ENCODE measurements around the gene TMEM145. TPM values are rescaled to one million over a fixed set of nuclear protein-coding genes. Genes with fewer than 3 reads are reported as not detected.
"Not testable (repeated sequence)": the region's sequence is repeated elsewhere in the genome, so short reads cannot be mapped to it uniquely, and the experiment has no call there.

Gene TMEM145
- total RNA-seq, 1 experiment from 2014 or later = 1.5 TPM

DNA sequence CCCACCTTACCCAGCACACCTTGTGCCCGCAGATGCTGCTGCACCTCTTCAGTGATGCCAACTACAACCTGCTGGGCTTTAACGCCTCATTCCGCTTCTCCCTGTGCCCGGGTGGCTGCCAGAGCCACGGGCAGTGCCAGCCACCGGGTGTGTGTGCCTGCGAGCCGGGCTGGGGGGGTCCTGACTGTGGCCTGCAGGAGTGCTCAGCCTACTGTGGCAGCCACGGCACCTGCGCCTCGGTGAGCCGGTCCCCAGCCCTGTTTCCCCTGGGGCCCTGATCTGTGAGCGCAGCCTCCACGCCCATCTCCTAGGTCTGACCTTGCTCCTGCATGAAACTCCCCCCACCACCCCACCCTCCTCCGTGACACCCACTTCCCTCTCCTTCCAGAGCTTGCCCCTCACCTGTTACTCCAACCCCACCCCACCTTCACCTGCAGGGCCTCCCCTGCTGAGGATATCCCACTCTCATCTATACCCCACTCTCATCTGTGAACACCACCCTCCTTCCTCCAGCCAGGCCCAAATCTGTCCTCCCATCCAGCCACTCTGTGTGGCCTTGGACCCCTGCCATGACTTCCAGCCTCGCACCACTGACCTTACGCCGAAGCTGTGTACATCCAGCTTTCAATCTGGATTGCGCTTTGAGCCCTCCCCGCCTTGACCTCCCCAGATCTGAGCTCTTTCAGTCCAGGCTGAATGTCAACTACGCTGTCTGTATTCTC lies 21.0 kb downstream of the TMEM145 start:
- Mint-ChIP-seq H3K4me3 (ENCODE audit: low read depth, unreplicated experiment) (no peak overlapping the region), H3K4me1 (ENCODE audit: low read depth, unreplicated experiment) (no peaks in the 10 kb centered on the region), H3K9me3 (ENCODE audit: low read depth, unreplicated experiment) (no peaks in the 10 kb centered on the region), H3K27ac (ENCODE audit: unreplicated experiment) (no peak overlapping the region), H3K36me3 (ENCODE audit: insufficient read depth, unreplicated experiment) (no peaks in the 10 kb centered on the region), H3K27me3 (ENCODE audit: unreplicated experiment) (no peaks in the 10 kb centered on the region)
- TF ChIP-seq, protein P1, sequence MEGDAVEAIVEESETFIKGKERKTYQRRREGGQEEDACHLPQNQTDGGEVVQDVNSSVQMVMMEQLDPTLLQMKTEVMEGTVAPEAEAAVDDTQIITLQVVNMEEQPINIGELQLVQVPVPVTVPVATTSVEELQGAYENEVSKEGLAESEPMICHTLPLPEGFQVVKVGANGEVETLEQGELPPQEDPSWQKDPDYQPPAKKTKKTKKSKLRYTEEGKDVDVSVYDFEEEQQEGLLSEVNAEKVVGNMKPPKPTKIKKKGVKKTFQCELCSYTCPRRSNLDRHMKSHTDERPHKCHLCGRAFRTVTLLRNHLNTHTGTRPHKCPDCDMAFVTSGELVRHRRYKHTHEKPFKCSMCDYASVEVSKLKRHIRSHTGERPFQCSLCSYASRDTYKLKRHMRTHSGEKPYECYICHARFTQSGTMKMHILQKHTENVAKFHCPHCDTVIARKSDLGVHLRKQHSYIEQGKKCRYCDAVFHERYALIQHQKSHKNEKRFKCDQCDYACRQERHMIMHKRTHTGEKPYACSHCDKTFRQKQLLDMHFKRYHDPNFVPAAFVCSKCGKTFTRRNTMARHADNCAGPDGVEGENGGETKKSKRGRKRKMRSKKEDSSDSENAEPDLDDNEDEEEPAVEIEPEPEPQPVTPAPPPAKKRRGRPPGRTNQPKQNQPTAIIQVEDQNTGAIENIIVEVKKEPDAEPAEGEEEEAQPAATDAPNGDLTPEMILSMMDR (IDR thresholded peaks at IDR 0.05; ENCODE audit: unreplicated experiment) = no peak
- CTCF ChIA-PET = no interaction called here
- BruUV-seq (replicated peaks) = no TSS peak
- intact Hi-C loops (cut with micrococcal nuclease; ENCODE audit: unreplicated experiment) = no loop called here
- no peak for DNase-seq

DNA sequence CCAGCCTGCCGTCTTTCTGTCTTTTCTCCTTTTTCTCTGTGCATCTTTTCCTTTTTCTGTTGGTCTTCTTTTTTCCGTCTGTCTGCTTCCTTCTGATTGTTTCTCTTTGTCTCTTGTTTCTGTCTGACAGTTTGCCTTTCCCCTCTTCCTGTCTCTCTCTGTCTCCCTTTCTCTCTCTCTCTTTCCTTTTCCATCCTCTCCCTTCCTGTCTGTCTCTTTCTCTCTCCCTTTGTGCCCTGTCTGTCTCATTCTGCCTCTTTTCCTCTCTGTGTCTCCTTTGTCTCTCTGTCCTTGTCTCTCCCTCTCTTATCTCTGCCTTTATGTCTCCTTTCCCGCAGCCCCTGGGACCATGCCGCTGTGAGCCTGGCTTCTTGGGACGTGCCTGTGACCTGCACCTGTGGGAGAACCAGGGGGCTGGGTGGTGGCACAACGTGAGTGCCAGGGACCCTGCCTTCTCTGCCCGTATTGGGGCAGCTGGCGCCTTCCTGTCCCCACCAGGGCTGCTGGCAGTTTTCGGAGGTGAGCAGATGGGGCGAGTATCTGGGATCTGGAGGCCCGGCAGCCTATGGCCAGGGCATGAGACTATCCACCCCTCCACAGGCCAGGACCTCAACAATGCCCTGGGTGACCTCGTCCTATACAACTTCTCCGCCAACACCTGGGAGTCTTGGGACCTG lies 21.7 kb downstream of the TMEM145 start:
- intact Hi-C loops (cut with micrococcal nuclease; ENCODE audit: unreplicated experiment) = no loop called here
- H3K4me1 Mint-ChIP-seq (ENCODE audit: low read depth, unreplicated experiment) = no peaks in the 10 kb centered on the region
- H3K27ac Mint-ChIP-seq (ENCODE audit: unreplicated experiment) = no peak overlapping the region
- no peak overlapping the region for H3K4me3 Mint-ChIP-seq (ENCODE audit: low read depth, unreplicated experiment)
- CTCF ChIA-PET = no interaction called here
- H3K36me3 Mint-ChIP-seq (ENCODE audit: insufficient read depth, unreplicated experiment) = no peaks in the 10 kb centered on the region
- no peak for DNase-seq
- TF ChIP-seq, protein P1 (IDR thresholded peaks at IDR 0.05; ENCODE audit: unreplicated experiment) = no peak
- no TSS peak for BruUV-seq (replicated peaks)
- no peaks in the 10 kb centered on the region for H3K9me3 Mint-ChIP-seq (ENCODE audit: low read depth, unreplicated experiment)
- H3K27me3 Mint-ChIP-seq (ENCODE audit: unreplicated experiment) = no peaks in the 10 kb centered on the region

DNA sequence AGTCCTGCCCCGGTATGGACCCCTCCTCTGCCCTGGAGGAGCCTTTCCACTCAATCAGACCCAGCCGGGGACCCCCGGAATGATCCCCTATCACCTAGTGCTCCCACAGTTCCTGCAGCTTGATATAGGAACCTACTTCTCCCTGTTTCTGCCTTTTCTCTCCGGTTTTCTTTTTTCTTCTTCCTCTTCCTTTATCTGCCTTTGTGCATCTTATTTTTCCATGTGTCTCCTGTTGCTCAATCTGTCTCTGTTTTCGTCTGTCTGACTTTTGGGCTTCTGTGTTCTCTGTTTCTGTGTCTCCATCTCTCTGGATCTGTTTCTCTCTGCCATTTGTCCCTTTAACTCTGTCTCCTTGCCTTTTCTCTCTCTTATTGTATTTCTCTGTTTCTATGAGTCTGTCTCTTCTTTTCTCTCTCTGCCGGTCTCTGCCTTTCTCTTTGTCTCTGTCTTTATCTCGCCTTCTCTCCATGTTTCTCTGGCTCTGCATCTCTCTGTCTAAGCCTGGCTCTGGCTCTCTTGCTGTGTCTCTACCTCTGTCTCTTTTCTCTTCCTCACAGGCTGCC lies 22.3 kb downstream of the TMEM145 start:
- Mint-ChIP-seq H3K27me3 (ENCODE audit: unreplicated experiment) (no peaks in the 10 kb centered on the region), H3K4me3 (ENCODE audit: low read depth, unreplicated experiment) (no peak overlapping the region), H3K27ac (ENCODE audit: unreplicated experiment) (no peak overlapping the region), H3K4me1 (ENCODE audit: low read depth, unreplicated experiment) (no peaks in the 10 kb centered on the region), H3K36me3 (ENCODE audit: insufficient read depth, unreplicated experiment) (no peaks in the 10 kb centered on the region), H3K9me3 (ENCODE audit: low read depth, unreplicated experiment) (no peaks in the 10 kb centered on the region)
- no peak for DNase-seq
- intact Hi-C loops (cut with micrococcal nuclease; ENCODE audit: unreplicated experiment) = no loop called here
- no TSS peak for BruUV-seq (replicated peaks)
- CTCF ChIA-PET = no interaction called here
- TF ChIP-seq, protein P1 (IDR thresholded peaks at IDR 0.05; ENCODE audit: unreplicated experiment) = no peak

DNA sequence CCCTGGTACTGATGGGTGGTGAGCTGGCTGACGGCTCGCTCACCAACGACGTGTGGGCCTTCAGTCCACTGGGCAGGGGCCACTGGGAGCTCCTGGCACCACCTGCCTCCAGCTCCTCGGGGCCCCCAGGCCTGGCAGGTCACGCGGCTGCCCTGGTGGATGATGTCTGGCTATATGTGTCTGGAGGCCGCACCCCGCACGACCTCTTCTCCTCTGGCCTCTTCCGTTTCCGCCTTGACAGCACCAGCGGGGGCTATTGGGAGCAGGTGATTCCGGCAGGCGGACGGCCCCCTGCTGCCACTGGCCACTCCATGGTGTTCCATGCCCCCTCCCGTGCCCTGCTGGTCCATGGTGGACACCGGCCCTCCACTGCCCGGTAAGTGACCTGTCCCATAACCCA lies 22.9 kb downstream of the TMEM145 start:
- Mint-ChIP-seq H3K4me1 (ENCODE audit: low read depth, unreplicated experiment) (no peaks in the 10 kb centered on the region), H3K27ac (ENCODE audit: unreplicated experiment) (no peak overlapping the region), H3K36me3 (ENCODE audit: insufficient read depth, unreplicated experiment) (no peaks in the 10 kb centered on the region), H3K27me3 (ENCODE audit: unreplicated experiment) (no peaks in the 10 kb centered on the region), H3K4me3 (ENCODE audit: low read depth, unreplicated experiment) (no peak overlapping the region), H3K9me3 (ENCODE audit: low read depth, unreplicated experiment) (no peaks in the 10 kb centered on the region)
- intact Hi-C loops (cut with micrococcal nuclease; ENCODE audit: unreplicated experiment) = no loop called here
- CTCF ChIA-PET = no interaction called here
- DNase-seq = no peak
- TF ChIP-seq, protein P1 (IDR thresholded peaks at IDR 0.05; ENCODE audit: unreplicated experiment) = no peak
- no TSS peak for BruUV-seq (replicated peaks)

DNA sequence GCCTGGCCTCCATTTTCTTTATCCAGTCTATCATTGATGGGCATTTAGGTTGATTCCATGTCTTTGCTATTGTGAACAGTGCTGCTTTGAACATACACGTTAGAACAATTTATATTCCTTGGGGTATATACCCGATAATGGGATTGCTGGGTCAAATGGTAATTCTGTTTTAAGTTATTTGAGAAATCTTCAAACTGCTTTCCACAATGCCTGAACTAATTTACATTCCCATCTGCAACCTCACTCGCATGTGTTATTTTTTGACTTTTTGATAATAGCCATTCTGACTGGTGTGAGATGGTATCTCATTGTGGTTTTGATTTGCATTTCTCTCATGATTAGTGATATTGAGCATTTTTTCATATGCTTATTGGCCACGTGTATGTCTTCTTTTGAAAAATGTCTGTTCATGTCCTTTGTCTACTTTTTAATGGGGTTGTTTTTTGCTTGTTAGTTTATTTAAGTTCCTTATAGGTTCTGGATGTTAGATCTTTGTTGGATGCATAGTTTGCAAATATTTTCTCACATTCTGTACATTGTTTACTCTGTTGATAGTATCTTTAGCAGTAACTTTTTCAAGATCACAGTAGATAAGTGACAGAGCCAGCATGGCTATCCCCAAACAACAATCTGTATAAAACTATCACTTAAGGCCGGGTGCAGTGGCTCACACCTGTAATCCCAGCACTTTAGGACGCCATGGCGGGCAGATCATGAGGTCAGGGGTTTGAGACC lies 26.2 kb downstream of the TMEM145 start:
- intact Hi-C loops (cut with micrococcal nuclease; ENCODE audit: unreplicated experiment); CTCF ChIA-PET; H3K4me3 Mint-ChIP-seq (ENCODE audit: low read depth, unreplicated experiment); H3K9me3 Mint-ChIP-seq (ENCODE audit: low read depth, unreplicated experiment); H3K4me1 Mint-ChIP-seq (ENCODE audit: low read depth, unreplicated experiment); BruUV-seq (replicated peaks); H3K27me3 Mint-ChIP-seq (ENCODE audit: unreplicated experiment); H3K27ac Mint-ChIP-seq (ENCODE audit: unreplicated experiment); H3K36me3 Mint-ChIP-seq (ENCODE audit: insufficient read depth, unreplicated experiment); DNase-seq: not testable (repeated sequence)

DNA sequence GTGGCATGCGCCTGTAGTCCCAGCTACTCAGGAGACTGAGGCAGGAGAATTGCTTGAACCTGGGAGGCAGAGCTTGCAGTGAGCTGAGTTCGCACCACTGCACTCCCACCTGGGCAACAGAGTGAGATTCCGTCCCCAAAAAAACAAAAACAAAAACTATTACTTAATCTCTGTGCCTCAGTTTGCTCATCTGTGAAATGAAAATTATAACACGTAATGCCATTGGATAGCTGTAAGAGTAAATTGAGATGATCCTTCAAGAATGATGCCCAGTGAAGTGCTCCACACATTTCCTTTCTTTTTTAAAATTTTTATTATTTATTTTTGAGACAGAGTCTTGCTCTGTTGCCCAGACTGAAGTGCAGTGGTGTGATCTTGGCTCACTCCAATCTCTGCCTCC lies 26.8 kb downstream of the TMEM145 start:
- H3K27ac Mint-ChIP-seq (ENCODE audit: unreplicated experiment); CTCF ChIA-PET; BruUV-seq (replicated peaks); H3K4me1 Mint-ChIP-seq (ENCODE audit: low read depth, unreplicated experiment); intact Hi-C loops (cut with micrococcal nuclease; ENCODE audit: unreplicated experiment); H3K36me3 Mint-ChIP-seq (ENCODE audit: insufficient read depth, unreplicated experiment); DNase-seq; H3K4me3 Mint-ChIP-seq (ENCODE audit: low read depth, unreplicated experiment); H3K9me3 Mint-ChIP-seq (ENCODE audit: low read depth, unreplicated experiment); H3K27me3 Mint-ChIP-seq (ENCODE audit: unreplicated experiment): not testable (repeated sequence)

All from Calu3 (cell line).